ENCODE data around the gene F2RL1. TPM values are rescaled to one million over a fixed set of nuclear protein-coding genes. Genes with fewer than 3 reads are reported as not detected.

The F2RL1 gene
- total RNA-seq, 1 experiment from 2014 or later: 23.0 TPM

DNA sequence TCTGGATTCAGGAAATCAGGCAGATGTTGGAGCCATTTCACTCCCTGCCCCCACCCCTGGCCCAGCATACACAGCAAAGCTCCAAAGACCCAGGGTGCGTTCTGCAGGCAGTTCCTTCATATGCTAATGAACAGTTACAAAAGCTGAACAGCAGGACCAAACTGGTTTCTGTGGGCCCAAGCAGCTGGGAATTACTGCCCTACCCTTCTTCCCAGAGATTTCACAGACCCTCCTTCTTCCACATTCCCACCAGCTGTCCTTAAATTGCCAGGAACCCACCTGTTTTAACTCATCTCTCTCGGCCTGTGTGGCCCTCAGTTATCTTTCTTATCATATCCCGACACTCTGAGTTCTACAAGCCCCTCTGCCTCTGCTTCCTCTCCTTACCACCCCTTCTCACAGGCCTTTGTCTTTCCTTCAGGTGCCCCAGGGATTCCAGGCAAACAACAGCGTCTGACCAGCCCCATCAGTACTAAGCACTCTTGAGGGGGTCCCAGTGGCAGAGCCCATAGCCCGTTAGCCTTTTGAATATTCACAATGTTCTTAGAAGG lies 10.6 kb upstream of the F2RL1 start:
- H4K20me1 ChIP-seq (ENCODE audit: control insufficient read depth, insufficient read depth, insufficient read length): no peaks in the 10 kb centered on the region
- H3K18ac ChIP-seq (ENCODE audit: insufficient read length, low read depth, low read length): peak overlapping the region; percentile 75
- peak overlapping the region; percentile 87 for H3K27ac ChIP-seq (ENCODE audit: insufficient read length, low read depth, low read length)
- no peaks in the 10 kb centered on the region for H3K27me3 ChIP-seq (ENCODE audit: insufficient read depth, low read length)
- H3K79me2 ChIP-seq (ENCODE audit: insufficient read depth, low read length): no peaks in the 10 kb centered on the region
- H3K79me1 ChIP-seq (ENCODE audit: insufficient read depth, low read depth, low read length, poor library complexity, severe bottlenecking): no peaks in the 10 kb centered on the region
- H2BK5ac ChIP-seq (ENCODE audit: insufficient read length, low read length): no peak overlapping the region
- H2BK120ac ChIP-seq (ENCODE audit: low read depth, low read length, poor library complexity, severe bottlenecking): peak overlapping the region; percentile 97
- no peak overlapping the region for H3K56ac ChIP-seq (ENCODE audit: insufficient read length, low read depth, low read length)
- H3K27me3 Mint-ChIP-seq (ENCODE audit: low read depth): no peaks in the 10 kb centered on the region; the same call in none of the 2 replicates
- H3T11ph ChIP-seq (ENCODE audit: low read length): no peak overlapping the region
- peaks cover 19 to 20% of the 10 kb centered on the region in 2 experiments for H3K9me3 Mint-ChIP-seq
- peak overlapping the region; percentile 30; the same call in 1 of the 2 replicates for H3K14ac ChIP-seq (ENCODE audit: insufficient read depth, low read length)
- H3K27ac Mint-ChIP-seq: peak overlapping the region; percentile 99 to 100 (median 100)
- no peak overlapping the region for H2AFZ ChIP-seq (ENCODE audit: low read length)
- H2BK15ac ChIP-seq (ENCODE audit: low read depth, low read length): no peak overlapping the region
- no peak overlapping the region for H2BK12ac ChIP-seq (ENCODE audit: insufficient read length, low read depth, low read length)
- H4K8ac ChIP-seq (replicated peaks; ENCODE audit: insufficient read length, low read depth, low read length): no peak overlapping the region
- H3K9ac ChIP-seq (ENCODE audit: extremely low read depth, insufficient read length, low read length): peak overlapping the region; percentile 18
- H3K23ac ChIP-seq (ENCODE audit: insufficient read length, low read depth, low read length): no peak overlapping the region
- peak overlapping the region; percentile 62 to 64 for H3K4me3 Mint-ChIP-seq
- no peak overlapping the region for H3K4ac ChIP-seq (ENCODE audit: low read depth, low read length)
- peak overlapping the region; percentile 89 for H3K4me2 ChIP-seq (ENCODE audit: insufficient read depth, insufficient read length, low read length)
- no peaks in the 10 kb centered on the region for H3K23me2 ChIP-seq (ENCODE audit: insufficient read length, low read depth, low read length, poor library complexity, severe bottlenecking)
- H2AK5ac ChIP-seq (ENCODE audit: insufficient read length, low read length): no peak overlapping the region
- H3K4me1 Mint-ChIP-seq: peaks cover 38 to 48% of the 10 kb centered on the region in 2 experiments
- peak; percentile 95 for DNase-seq
- H3K36me3 Mint-ChIP-seq (ENCODE audit: insufficient read depth in 1 of 3, low read depth in 3 of 3): peaks cover 11 to 18% (median 11%) of the 10 kb centered on the region in 3 experiments
- no peaks in the 10 kb centered on the region for H3K9me3 ChIP-seq (ENCODE audit: control insufficient read depth, low read depth, low read length)
- no peak overlapping the region for H4K5ac ChIP-seq (ENCODE audit: insufficient read length, low read depth, low read length)
- TF ChIP-seq, protein P1, sequence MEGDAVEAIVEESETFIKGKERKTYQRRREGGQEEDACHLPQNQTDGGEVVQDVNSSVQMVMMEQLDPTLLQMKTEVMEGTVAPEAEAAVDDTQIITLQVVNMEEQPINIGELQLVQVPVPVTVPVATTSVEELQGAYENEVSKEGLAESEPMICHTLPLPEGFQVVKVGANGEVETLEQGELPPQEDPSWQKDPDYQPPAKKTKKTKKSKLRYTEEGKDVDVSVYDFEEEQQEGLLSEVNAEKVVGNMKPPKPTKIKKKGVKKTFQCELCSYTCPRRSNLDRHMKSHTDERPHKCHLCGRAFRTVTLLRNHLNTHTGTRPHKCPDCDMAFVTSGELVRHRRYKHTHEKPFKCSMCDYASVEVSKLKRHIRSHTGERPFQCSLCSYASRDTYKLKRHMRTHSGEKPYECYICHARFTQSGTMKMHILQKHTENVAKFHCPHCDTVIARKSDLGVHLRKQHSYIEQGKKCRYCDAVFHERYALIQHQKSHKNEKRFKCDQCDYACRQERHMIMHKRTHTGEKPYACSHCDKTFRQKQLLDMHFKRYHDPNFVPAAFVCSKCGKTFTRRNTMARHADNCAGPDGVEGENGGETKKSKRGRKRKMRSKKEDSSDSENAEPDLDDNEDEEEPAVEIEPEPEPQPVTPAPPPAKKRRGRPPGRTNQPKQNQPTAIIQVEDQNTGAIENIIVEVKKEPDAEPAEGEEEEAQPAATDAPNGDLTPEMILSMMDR (conservative IDR thresholded peaks at IDR 0.05): no peak
- H4K91ac ChIP-seq (ENCODE audit: insufficient read length, low read depth, low read length): no peak overlapping the region
- peaks cover 17% of the 10 kb centered on the region for H3K4me1 ChIP-seq (ENCODE audit: insufficient read depth, low read length)
- WGBS (ENCODE audit: extremely low coverage, insufficient read length, low lambda C conversion rate): no CpG with 5 or more reads among the region's 5 CpGs
- no peak overlapping the region for H2BK20ac ChIP-seq (ENCODE audit: low read depth, low read length, poor library complexity, severe bottlenecking)
